ENCODE data around the gene GNE.
"Not testable (repeated sequence)": the region's sequence is repeated elsewhere in the genome, so short reads cannot be mapped to it uniquely, and the experiment has no call there.

Gene GNE

DNA sequence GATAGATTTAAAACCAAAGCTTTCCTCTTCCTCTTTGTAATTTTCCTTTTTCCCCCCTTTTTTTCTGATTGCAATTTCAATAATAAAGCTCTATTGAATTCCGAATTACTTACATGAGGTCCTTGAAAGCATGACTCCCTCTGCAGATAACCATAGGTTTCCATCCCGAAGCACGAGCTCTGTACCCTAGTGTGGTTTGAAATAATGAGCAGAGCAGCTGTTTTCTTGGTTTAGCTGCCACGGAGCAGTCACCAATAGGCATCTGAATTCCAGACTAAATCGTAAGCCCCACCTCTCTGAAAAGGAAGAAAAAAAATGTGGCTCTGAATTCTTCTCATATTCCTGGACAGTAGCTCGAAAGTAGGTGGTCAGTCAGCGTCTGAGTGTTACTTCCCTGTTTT is 18.5 kb upstream of the GNE start:
- no peak overlapping the region for H3K4me3 ChIP-seq (ENCODE audit: low read length)
- no peak for DNase-seq (ENCODE audit: low read depth, low spot score)

DNA sequence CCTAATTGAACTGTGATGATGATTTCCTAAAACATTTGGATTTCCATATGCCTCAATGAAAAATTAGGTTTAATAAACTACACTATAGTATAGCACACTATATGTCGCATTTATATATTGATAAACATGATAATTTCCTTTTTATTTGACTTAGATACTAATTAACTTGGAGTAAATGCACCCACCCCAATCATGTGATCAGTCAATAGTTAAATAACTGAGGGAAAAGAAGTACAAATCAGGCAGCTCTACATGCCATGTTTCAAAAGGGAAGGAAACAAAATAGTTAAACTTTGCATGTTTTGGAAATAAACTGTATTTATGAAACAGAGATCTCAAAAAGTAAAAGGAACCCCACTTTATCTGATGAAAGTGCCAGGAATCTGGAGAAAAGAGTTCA is 18.0 kb upstream of the GNE start:
- H3K4me3 ChIP-seq (ENCODE audit: low read length) = no peak overlapping the region
- DNase-seq (ENCODE audit: low read depth, low spot score) = no peak

- H3K4me3 ChIP-seq (ENCODE audit: low read length) = no peak overlapping the region
- DNase-seq (ENCODE audit: low read depth, low spot score) = no peak
Observed at GRCh38 chr9:36275060-36275459, 16.8 kb upstream of the GNE start.

GRCh38 chr9:36273354-36273753 is 15.1 kb upstream of the GNE start:
- not testable (repeated sequence) for DNase-seq (ENCODE audit: low read depth, low spot score); H3K4me3 ChIP-seq (ENCODE audit: low read length)

DNA sequence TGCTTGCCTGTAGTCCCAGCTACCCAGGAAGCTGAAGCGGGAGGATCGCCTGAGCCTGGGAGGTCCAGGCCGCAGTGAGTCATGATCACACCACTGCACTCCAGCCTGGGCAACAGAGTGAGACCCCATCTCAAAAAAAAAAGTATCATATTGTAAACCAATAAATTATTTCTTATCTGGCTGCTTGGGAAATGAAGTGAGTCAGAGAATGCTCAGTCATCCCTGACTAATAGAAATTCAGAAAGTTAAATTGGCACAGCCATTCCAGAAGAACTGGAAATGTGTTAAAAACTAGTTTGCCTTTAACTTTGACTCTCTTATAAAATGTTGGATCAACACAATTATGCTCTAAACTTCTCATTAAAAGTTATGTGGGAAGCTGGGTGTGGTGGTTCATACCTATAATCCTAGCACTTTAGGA is 9.8 kb upstream of the GNE start:
- H3K4me3 ChIP-seq (ENCODE audit: low read length) = no peak overlapping the region
- DNase-seq (ENCODE audit: low read depth, low spot score) = no peak

DNA sequence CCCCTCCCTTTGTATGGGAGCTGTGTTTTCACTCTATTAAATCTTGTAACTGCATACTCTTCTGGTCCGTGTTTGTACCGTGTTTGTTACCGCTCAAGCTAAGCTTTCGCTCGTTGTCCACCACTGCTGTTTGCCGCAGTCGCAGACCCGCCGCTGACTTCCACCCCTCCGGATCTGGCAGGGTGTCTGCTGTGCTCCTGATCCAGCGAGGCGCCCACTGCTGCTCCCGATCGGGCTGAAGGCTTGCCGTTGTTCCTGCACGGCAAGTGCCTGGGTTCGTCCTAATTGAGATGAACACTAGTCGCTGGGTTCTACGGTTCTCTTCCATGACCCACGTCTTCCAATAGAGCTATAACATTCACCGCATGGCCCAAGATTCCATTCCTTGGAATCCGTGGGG is 6.6 kb upstream of the GNE start:
- DNase-seq (ENCODE audit: low read depth, low spot score) = no peak
- H3K4me3 ChIP-seq (ENCODE audit: low read length) = no peak overlapping the region

DNA sequence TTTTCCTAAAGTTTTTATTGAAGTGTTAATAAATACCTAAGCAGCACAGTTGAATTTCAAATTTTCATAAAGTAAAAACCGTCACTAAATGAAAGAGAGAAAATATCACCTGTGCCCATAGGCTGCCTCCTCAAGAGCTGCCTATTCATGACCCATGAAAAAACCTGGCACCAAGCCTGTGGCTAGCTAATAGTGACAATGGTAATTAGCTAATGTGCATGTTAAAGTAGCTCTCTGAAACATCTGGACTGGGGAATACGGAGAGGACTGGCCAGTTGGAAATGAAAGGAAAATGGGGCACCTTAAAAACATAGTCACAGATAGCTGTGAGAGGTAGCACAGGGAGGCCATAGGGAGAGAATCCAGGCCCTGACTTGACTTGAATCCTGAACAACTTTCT is 5.4 kb upstream of the GNE start:
- H3K4me3 ChIP-seq (ENCODE audit: low read length) = no peak overlapping the region
- DNase-seq (ENCODE audit: low read depth, low spot score) = no peak

DNA sequence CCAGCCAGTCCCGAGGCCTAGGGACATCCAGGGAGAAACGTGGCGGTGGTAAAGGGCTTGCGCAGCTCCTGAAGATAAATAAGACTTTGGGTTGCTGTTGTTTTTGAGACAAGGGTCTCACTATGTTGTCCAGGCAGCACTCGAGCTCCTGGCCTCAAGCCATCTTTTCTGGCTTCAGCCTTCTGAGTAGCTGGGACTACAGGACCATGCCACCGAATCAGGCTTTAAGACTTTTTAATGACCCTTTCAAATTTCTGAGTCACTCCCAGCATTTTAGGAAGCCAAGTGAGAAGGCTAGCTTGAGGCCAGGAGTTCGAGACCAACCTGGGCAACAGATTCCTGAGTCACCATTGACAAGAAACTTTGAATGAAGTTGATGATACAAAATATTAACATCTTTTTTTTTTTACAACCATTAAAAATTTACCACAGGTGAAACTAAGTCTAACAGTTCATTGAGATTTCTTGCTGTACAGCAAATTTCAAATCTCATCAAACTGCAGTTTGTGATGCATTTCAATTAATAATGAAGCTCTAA is 817 bp upstream of the GNE start:
- H3K4me3 ChIP-seq (ENCODE audit: low read length) = peak overlapping the region; percentile 88
- DNase-seq (ENCODE audit: low read depth, low spot score) = no peak

- no peak for DNase-seq (ENCODE audit: low read depth, low spot score)
- no peak overlapping the region for H3K4me3 ChIP-seq (ENCODE audit: low read length)
Observed at GRCh38 chr9:36251428-36251827, 6.8 kb downstream of the GNE start.

DNA sequence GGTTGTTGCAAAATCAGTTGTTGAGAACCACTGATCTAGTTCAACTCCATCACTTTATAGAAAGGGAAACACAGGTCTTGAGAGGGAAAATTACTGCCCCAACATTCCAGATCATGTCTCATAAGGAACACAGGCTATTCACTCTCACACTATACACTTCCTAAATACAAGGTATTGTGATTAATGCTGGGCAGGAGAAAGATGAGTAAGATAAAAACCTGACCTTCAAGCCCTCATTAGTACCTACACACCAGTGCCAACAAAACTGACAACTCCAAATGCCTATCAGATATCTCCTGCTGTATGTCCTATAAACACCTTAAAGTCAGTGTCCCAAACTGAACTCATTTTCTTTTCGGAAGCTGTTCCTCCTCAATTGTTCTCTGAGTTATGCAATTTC is 8.2 kb downstream of the GNE start:
- DNase-seq (ENCODE audit: low read depth, low spot score) = no peak
- no peak overlapping the region for H3K4me3 ChIP-seq (ENCODE audit: low read length)

- no peak for DNase-seq (ENCODE audit: low read depth, low spot score)
- H3K4me3 ChIP-seq (ENCODE audit: low read length) = no peak overlapping the region
Observed at GRCh38 chr9:36249189-36249588, 9.1 kb downstream of the GNE start.

GRCh38 chr9:36248061-36248460 is 10.2 kb downstream of the GNE start:
- peak; percentile 32 for DNase-seq (ENCODE audit: low read depth, low spot score)
- not testable (repeated sequence) for H3K4me3 ChIP-seq (ENCODE audit: low read length)

- no peak for DNase-seq (ENCODE audit: low read depth, low spot score)
- H3K4me3 ChIP-seq (ENCODE audit: low read length) = no peak overlapping the region
Observed at GRCh38 chr9:36247356-36247755, 10.9 kb downstream of the GNE start.

DNA sequence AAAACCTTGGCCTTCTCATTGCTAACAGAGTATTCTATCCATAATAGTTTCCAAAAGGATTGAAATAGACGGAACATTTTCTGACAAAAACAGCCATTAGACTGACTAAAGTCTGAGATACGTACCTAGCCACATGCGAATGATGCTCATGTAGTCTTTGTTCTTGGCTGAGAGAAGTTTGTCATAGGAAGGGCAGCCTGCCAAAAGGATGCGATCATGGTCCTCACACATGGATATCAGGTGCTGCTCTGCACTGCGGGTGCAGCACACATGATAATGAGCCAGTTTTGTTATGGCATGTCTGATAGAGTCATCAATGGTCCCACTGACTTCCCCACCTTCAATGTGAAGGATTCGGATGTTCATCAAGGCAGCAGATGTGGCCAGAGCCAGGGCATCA is 12.3 kb downstream of the GNE start:
- H3K4me3 ChIP-seq (ENCODE audit: low read length) = no peak overlapping the region
- no peak for DNase-seq (ENCODE audit: low read depth, low spot score)

DNA sequence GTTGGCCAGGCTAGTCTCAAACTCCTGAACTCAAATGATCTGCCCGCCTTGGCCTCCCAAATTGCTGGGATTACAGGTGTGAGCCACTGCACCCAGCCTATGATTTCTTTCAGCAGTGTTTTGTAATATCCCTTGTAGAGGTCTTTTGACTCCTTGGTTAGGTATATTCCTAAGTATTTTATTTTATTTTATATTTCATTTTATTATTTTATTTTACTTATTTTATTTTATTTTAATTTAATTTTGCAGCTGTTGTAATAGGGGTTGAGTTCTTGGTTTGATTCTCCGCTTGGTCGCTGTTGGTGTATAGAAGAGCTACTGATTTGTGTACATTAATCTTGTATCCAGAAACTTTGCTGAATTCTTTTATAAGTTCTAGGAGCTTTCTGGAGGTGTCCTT is 18.6 kb downstream of the GNE start:
- not testable (repeated sequence) for DNase-seq (ENCODE audit: low read depth, low spot score); H3K4me3 ChIP-seq (ENCODE audit: low read length)

GRCh38 chr9:36239205-36239604 is 19.0 kb downstream of the GNE start:
- H3K4me3 ChIP-seq (ENCODE audit: low read length); DNase-seq (ENCODE audit: low read depth, low spot score): not testable (repeated sequence)

GRCh38 chr9:36237230-36237629 is 21.0 kb downstream of the GNE start:
- DNase-seq (ENCODE audit: low read depth, low spot score) = no peak
- H3K4me3 ChIP-seq (ENCODE audit: low read length) = no peak overlapping the region

DNA sequence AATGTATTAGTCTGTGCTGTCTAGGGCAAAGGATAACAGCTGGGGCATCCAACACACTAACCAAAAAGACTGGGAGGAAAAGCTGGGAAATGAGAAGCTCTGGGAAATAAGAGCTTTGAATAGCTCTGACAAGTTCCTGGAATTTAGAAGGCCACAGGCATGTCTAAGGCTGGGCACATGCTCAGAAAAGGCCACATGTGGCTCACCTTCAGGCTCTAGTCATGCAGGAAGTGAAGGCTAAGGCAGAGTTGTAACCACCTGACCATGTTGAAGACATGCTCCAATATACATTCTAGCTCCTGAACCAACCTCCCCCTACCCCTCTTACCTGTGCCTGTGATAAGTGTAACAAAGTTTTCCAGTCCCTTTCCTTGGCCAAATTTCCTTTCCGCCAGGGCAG is 35.8 kb downstream of the GNE start:
- no peak overlapping the region for H3K4me3 ChIP-seq (ENCODE audit: low read length)
- no peak for DNase-seq (ENCODE audit: low read depth, low spot score)

DNA sequence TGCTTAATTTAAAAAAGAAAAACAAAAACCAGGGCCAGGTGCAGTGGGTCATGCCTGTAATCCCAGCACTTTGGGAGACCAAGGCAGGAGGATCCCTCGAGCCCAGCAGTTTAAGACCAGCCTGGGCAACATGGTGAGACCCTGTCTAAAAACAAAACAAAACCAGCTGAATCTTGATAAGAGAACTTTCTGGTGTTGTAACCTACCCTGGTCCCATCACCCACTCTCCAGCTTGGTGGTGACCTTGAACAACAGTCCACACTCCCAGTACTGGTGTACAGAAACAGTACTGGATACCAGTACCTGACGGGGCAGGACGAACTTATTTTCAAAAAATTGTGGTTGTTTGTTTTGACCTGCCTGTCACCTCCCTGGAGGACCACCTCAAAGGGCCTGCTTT is 36.6 kb downstream of the GNE start:
- DNase-seq (ENCODE audit: low read depth, low spot score) = no peak
- no peak overlapping the region for H3K4me3 ChIP-seq (ENCODE audit: low read length)

DNA sequence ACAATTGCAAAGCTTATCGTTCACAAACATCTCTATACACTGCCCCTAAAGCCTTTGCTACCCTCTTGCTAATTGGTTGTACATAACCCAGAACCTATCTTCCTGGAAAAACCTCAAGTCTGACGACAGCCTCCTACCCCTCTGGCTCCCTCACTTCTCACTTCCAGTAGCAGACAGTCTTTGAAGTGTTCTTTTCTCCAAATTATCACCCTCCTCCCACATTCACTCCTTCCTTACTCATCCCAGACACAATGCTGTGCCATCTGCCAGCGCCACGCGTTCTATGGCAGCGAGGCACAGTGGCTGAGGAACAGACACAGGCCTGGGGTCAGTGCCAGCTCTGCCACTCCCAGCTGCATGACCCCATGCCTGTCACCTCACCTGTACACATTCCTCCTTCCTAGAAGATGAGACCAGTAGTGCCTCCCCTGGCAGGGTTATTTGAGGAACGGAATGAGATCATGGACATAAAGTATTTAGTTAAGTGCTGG is 39.8 kb downstream of the GNE start:
- DNase-seq (ENCODE audit: low read depth, low spot score) = no peak
- H3K4me3 ChIP-seq (ENCODE audit: low read length) = no peak overlapping the region

- H3K4me3 ChIP-seq (ENCODE audit: low read length) = no peak overlapping the region
- DNase-seq (ENCODE audit: low read depth, low spot score) = no peak
Observed at GRCh38 chr9:36218011-36218410, 40.2 kb downstream of the GNE start.

Measured in Jurkat, Clone E6-1 (cell line).